Measurements from ENCODE around the gene TADA2B. TPM values are rescaled to one million over a fixed set of nuclear protein-coding genes. Genes with fewer than 3 reads are reported as not detected.

TADA2B gene
- total and polyA plus RNA-seq, 2 experiments from 2014 or later = 3.6 to 11.4 TPM

DNA sequence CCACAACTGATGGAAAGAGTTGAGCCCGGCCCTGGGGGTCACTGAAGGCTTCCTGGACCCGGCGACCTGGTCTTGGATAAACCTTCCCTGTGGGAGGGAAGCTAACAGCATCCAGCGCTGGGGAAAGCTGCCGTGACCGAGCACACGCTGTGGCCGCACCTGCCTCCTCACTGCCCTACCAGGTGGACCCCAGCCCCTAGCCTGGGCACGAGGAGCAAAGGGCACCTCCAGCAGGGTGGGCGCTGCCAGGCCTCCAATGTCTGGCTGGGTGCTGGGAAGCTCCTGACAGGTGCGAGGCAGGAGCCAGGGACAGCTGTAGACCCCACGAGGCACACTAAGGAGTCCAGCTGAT is 7.9 kb downstream of the TADA2B start:
- peaks cover 33% of the 10 kb centered on the region for H4K20me1 ChIP-seq (replicated peaks; ENCODE audit: insufficient read depth)
- H3K4me1 ChIP-seq (ENCODE audit: insufficient read depth) = no peaks in the 10 kb centered on the region
- peaks cover 34% of the 10 kb centered on the region for H3K4me1 Mint-ChIP-seq
- H3K36me3 ChIP-seq (ENCODE audit: insufficient read depth) = no peaks in the 10 kb centered on the region
- H3F3A ChIP-seq (replicated peaks; ENCODE audit: low read depth) = no peaks in the 10 kb centered on the region
- H3K4me3 Mint-ChIP-seq = no peak overlapping the region
- H3K27me3 ChIP-seq (ENCODE audit: insufficient read depth) = no peaks in the 10 kb centered on the region
- no peak overlapping the region for H3K4me3 ChIP-seq
- H2AFZ ChIP-seq = no peak overlapping the region
- H3K27ac Mint-ChIP-seq = no peak overlapping the region
- H3K36me3 Mint-ChIP-seq (ENCODE audit: low read depth) = peaks cover 5% of the 10 kb centered on the region
- ATAC-seq (no peak), DNase-seq (ENCODE audit: low spot score) (no peak)
- H3K79me2 ChIP-seq (replicated peaks; ENCODE audit: insufficient read depth) = peaks cover 41% of the 10 kb centered on the region
- H3K27ac ChIP-seq (ENCODE audit: low read depth) = no peak overlapping the region
- H3K9me2 ChIP-seq (ENCODE audit: insufficient read depth) = no peaks in the 10 kb centered on the region
- H3K4me2 ChIP-seq = no peak overlapping the region
- peaks cover 10% of the 10 kb centered on the region for H3K27me3 Mint-ChIP-seq (ENCODE audit: insufficient read depth, low read depth, poor library complexity)
- no peak for TF ChIP-seq NANOG (IDR thresholded peaks at IDR 0.05; ENCODE audit: borderline replicate concordance)
- TF ChIP-seq EZH2phosphoT487 (IDR thresholded peaks at IDR 0.05; ENCODE audit: unreplicated experiment) = no peak
- TF ChIP-seq POLR2AphosphoS5 (IDR thresholded peaks at IDR 0.05; ENCODE audit: low read depth) = no peak
- no peak for TF ChIP-seq ZNF114 (CRISPR knock-in tag; IDR thresholded peaks at IDR 0.05)
- no peak for TF ChIP-seq ZNF331 (CRISPR knock-in tag; IDR thresholded peaks at IDR 0.05; ENCODE audit: low read depth)
- TF ChIP-seq CREB1 (CRISPR knock-in tag; IDR thresholded peaks at IDR 0.05; ENCODE audit: low read depth) = no peak
- TF ChIP-seq, protein P1, sequence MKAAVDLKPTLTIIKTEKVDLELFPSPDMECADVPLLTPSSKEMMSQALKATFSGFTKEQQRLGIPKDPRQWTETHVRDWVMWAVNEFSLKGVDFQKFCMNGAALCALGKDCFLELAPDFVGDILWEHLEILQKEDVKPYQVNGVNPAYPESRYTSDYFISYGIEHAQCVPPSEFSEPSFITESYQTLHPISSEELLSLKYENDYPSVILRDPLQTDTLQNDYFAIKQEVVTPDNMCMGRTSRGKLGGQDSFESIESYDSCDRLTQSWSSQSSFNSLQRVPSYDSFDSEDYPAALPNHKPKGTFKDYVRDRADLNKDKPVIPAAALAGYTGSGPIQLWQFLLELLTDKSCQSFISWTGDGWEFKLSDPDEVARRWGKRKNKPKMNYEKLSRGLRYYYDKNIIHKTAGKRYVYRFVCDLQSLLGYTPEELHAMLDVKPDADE (IDR thresholded peaks at IDR 0.05) = no peak
- no peak for TF ChIP-seq STAT1 (IDR thresholded peaks at IDR 0.05; ENCODE audit: unreplicated experiment)
- TF ChIP-seq, protein P2, sequence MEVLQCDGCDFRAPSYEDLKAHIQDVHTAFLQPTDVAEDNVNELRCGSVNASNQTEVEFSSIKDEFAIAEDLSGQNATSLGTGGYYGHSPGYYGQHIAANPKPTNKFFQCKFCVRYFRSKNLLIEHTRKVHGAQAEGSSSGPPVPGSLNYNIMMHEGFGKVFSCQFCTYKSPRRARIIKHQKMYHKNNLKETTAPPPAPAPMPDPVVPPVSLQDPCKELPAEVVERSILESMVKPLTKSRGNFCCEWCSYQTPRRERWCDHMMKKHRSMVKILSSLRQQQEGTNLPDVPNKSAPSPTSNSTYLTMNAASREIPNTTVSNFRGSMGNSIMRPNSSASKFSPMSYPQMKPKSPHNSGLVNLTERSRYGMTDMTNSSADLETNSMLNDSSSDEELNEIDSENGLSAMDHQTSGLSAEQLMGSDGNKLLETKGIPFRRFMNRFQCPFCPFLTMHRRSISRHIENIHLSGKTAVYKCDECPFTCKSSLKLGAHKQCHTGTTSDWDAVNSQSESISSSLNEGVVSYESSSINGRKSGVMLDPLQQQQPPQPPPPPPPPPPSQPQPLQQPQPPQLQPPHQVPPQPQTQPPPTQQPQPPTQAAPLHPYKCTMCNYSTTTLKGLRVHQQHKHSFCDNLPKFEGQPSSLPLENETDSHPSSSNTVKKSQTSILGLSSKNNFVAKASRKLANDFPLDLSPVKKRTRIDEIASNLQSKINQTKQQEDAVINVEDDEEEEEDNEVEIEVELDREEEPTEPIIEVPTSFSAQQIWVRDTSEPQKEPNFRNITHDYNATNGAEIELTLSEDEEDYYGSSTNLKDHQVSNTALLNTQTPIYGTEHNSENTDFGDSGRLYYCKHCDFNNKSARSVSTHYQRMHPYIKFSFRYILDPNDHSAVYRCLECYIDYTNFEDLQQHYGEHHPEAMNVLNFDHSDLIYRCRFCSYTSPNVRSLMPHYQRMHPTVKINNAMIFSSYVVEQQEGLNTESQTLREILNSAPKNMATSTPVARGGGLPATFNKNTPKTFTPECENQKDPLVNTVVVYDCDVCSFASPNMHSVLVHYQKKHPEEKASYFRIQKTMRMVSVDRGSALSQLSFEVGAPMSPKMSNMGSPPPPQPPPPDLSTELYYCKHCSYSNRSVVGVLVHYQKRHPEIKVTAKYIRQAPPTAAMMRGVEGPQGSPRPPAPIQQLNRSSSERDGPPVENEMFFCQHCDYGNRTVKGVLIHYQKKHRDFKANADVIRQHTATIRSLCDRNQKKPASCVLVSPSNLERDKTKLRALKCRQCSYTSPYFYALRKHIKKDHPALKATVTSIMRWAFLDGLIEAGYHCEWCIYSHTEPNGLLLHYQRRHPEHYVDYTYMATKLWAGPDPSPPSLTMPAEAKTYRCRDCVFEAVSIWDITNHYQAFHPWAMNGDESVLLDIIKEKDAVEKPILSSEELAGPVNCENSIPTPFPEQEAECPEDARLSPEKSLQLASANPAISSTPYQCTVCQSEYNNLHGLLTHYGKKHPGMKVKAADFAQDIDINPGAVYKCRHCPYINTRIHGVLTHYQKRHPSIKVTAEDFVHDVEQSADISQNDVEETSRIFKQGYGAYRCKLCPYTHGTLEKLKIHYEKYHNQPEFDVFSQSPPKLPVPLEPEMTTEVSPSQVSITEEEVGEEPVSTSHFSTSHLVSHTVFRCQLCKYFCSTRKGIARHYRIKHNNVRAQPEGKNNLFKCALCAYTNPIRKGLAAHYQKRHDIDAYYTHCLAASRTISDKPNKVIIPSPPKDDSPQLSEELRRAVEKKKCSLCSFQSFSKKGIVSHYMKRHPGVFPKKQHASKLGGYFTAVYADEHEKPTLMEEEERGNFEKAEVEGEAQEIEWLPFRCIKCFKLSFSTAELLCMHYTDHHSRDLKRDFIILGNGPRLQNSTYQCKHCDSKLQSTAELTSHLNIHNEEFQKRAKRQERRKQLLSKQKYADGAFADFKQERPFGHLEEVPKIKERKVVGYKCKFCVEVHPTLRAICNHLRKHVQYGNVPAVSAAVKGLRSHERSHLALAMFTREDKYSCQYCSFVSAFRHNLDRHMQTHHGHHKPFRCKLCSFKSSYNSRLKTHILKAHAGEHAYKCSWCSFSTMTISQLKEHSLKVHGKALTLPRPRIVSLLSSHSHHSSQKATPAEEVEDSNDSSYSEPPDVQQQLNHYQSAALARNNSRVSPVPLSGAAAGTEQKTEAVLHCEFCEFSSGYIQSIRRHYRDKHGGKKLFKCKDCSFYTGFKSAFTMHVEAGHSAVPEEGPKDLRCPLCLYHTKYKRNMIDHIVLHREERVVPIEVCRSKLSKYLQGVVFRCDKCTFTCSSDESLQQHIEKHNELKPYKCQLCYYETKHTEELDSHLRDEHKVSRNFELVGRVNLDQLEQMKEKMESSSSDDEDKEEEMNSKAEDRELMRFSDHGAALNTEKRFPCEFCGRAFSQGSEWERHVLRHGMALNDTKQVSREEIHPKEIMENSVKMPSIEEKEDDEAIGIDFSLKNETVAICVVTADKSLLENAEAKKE (CRISPR knock-in tag; IDR thresholded peaks at IDR 0.05) = no peak
- TF ChIP-seq EZH2 (IDR thresholded peaks at IDR 0.05; ENCODE audit: low read depth, unreplicated experiment) = no peak
- TF ChIP-seq, protein P3, sequence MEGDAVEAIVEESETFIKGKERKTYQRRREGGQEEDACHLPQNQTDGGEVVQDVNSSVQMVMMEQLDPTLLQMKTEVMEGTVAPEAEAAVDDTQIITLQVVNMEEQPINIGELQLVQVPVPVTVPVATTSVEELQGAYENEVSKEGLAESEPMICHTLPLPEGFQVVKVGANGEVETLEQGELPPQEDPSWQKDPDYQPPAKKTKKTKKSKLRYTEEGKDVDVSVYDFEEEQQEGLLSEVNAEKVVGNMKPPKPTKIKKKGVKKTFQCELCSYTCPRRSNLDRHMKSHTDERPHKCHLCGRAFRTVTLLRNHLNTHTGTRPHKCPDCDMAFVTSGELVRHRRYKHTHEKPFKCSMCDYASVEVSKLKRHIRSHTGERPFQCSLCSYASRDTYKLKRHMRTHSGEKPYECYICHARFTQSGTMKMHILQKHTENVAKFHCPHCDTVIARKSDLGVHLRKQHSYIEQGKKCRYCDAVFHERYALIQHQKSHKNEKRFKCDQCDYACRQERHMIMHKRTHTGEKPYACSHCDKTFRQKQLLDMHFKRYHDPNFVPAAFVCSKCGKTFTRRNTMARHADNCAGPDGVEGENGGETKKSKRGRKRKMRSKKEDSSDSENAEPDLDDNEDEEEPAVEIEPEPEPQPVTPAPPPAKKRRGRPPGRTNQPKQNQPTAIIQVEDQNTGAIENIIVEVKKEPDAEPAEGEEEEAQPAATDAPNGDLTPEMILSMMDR (conservative IDR thresholded peaks at IDR 0.05; ENCODE audit: low read depth in 2 of 2) = no peak
- TF ChIP-seq, protein P4, sequence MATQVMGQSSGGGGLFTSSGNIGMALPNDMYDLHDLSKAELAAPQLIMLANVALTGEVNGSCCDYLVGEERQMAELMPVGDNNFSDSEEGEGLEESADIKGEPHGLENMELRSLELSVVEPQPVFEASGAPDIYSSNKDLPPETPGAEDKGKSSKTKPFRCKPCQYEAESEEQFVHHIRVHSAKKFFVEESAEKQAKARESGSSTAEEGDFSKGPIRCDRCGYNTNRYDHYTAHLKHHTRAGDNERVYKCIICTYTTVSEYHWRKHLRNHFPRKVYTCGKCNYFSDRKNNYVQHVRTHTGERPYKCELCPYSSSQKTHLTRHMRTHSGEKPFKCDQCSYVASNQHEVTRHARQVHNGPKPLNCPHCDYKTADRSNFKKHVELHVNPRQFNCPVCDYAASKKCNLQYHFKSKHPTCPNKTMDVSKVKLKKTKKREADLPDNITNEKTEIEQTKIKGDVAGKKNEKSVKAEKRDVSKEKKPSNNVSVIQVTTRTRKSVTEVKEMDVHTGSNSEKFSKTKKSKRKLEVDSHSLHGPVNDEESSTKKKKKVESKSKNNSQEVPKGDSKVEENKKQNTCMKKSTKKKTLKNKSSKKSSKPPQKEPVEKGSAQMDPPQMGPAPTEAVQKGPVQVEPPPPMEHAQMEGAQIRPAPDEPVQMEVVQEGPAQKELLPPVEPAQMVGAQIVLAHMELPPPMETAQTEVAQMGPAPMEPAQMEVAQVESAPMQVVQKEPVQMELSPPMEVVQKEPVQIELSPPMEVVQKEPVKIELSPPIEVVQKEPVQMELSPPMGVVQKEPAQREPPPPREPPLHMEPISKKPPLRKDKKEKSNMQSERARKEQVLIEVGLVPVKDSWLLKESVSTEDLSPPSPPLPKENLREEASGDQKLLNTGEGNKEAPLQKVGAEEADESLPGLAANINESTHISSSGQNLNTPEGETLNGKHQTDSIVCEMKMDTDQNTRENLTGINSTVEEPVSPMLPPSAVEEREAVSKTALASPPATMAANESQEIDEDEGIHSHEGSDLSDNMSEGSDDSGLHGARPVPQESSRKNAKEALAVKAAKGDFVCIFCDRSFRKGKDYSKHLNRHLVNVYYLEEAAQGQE (IDR thresholded peaks at IDR 0.05; ENCODE audit: unreplicated experiment) = no peak
- TF ChIP-seq JUNB (IDR thresholded peaks at IDR 0.05; ENCODE audit: unreplicated experiment) = no peak
- no peaks in the 10 kb centered on the region; the same call in 2 of the 3 replicates for H3K9me3 Mint-ChIP-seq

All from GM23338 (cell line).